GM19099 (cell line): ENCODE data around the gene RFX4.

Source experiments
- POLR2A ChIP-seq: IDR thresholded peaks from 3 replicates; pipeline ENCODE4 v1.6.1; 2011; ENCODE audit warnings: low read depth; ENCODE audit not compliant: insufficient read length; ENCODE audit errors: extremely low read depth

Gene RFX4

DNA sequence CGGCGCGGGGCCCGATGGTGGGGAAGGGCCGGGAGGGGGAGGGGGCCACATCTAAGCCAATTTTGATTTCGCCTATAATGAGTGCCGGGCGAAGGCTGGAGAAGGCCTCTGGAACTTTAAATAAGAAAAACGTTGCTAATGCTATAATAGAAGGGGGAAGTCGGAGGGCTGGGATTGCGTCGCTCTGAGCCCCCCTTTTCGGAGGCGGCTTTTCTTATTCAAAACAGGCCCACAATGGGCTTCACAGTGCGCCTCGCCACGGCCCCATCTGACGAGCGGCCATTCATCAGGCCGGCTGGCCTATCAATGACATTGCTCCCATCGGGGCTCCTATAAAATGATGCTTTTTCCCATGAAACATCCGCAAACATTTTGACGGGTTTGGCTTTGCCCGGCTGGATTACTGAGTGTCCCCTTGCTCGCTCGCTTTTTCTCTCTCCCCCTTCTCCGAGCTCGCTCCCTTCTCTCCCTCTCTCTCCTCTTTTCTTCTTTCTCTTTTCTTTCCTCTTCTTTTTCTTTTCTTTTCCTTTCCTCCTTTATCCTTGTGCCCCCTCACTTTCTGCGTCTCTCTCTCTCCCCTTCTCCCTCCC lies at the start of gene RFX4:
Gene RFX4 (plus strand): TSS at position 364 of the 590 bp plus-strand sequence. CDS start 317 bp downstream, outside the sequence.
- no peak for TF ChIP-seq POLR2A

DNA sequence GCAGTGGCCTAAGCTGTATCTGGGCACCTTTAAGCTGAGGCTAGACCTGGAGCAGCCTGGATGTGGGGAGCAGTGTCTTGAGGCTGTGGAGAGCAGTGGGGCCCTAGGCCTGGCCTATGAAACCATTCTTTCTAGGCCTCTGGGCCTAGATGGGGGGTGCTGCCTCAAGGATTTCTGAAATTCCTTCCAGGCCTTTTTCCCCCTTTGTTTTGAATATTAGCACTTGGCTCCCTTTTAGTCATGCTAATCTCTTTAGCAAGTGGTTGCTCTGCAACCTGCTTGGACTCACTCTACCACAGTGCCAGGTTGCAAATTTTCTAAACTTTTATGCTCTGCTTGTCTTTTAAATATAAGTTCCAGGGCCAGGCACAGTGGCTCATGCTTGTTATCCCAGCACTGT lies 41.6 kb upstream of the RFX4 start:
- TF ChIP-seq POLR2A = no peak

DNA sequence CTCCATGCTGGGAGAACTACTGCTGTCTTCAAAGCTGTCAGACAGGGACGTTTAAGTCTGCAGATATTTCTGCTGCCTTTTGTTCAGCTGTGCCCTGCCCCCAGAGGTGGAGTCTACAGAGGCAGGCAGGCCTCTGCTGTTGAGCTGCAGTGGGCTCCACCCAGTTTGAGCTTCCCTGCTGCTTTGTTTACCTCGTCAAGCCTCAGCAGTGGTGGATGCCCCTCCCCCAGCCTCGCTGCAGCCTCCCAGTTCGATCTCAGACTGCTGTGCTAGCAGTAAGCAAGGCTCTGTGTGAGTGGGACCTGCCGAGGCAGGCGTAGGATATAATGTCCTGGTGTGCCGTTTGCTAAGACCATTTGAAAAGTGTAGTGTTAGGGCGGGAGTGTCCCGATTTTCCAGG lies 31.4 kb upstream of the RFX4 start:
- TF ChIP-seq POLR2A = no peak

GRCh38 chr12:106552228-106552627 lies 30.6 kb upstream of the RFX4 start:
- TF ChIP-seq POLR2A = no peak

DNA sequence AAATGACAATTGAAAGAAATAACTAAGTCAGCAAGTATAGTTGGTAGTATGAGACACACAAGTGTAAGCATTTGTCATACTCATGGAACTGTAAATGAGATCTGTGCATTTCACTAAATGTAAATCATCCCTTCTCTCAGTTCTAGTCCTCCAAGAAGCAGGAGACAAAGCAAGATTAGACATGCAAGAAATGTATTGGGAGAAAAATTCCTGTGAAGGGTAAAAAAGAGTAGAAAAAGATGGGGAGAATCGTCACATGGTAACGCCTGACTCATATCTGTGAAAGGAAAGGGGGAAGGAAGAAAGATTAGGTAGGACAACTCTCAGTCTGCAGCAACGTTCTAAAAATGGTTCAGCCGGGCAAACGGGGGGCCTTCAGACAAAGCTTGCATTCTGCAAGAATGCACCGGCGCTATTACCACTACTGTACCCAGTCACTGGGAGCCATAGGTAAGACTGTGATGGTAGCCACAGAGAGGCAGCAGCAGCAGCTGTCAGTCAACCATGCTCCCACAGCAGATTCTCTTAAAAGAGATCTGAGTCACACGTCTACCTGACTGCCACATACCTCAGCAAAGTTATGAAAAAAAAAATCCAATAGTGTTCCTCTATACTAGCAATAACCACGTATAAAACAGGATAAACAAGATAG lies 18.0 kb upstream of the RFX4 start:
- no peak for TF ChIP-seq POLR2A

- no peak for TF ChIP-seq POLR2A
Measured at GRCh38 chr12:106566771-106567170, 16.0 kb upstream of the RFX4 start.

DNA sequence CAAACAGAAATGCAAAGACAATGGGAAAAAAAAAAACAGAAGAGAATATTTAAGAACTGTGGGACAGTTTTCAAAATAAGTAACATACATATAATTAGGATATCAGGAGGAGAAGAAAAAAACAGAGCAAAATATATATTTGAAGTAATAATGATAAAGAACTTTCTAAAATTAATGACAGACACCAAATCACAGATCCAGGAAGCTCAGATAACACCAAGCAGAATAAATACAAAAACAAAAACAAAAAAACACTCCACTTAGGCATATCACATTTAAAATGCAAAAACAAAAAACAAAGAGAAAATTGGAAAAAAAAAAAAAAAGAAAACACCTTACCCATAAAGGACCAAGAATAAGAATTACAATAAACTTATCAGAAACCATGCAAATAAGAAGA lies 9.6 kb upstream of the RFX4 start:
- TF ChIP-seq POLR2A = no peak

DNA sequence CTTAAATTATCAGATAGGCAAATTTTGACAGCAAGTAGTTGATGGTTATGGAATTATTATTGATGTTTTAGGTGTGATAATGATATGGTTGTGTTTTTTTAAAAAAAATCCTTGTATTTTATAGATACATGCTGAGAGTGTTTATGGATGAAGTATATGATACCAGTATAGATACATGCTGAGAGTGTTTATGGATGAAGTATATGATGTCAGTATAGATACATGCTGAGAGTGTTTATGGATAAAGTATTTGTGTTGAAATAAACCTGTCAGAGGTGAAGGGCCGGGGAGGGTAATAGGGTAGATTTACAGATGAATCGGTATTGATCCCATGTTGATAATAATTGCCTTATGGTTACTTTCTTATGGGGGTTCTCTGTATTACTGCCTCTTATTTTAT lies 6.0 kb upstream of the RFX4 start:
- TF ChIP-seq POLR2A = no peak

- TF ChIP-seq POLR2A = no peak
Measured at GRCh38 chr12:106580671-106581508, 1.9 kb upstream of the RFX4 start.

- no peak for TF ChIP-seq POLR2A
Measured at GRCh38 chr12:106581543-106582248, 1.1 kb upstream of the RFX4 start.

GRCh38 chr12:106582249-106582591 lies 584 bp upstream of the RFX4 start:
- TF ChIP-seq POLR2A = no peak

DNA sequence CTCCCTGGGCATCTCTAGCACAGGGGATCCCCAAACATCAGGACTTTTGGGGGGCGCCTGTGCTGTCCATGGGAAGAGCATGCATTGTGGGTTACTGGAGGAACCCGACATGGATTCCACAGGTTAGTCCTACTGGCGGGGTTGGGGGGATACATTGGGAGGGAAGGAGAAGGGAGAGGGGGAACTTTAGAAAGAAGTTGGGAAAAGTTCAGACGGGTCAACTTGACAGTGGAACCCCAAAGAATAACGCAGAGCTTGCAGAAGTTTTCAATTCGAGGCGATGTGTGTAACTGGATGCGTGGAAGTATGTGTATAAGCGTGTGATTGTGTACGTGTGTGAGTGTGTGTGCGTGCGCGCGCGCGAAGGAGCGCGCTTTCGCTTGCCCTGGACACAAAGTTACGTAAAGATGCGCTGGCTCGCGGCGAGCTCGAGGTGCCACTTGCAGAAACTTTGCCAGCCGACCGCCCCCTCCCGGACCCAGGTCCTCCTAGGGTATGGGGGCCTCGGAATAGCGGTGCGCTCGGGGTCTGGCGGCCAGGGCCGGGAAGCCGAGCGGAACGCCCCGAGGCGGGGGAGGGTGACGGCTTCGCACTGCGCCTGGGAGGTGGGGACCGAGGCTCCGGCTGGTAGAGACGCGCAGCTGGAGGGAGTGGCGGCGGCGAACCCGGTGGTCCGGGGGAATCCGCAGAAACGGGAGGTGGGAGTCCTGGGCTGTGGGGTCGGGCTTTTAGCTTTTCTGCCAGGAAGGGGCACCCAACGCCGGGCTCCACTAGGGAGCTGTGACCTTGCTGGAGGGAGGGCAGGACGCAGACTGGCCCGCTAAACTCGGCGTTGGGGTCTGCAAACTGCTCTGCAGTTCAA lies 669 bp downstream of the RFX4 start:
- TF ChIP-seq POLR2A = no peak

DNA sequence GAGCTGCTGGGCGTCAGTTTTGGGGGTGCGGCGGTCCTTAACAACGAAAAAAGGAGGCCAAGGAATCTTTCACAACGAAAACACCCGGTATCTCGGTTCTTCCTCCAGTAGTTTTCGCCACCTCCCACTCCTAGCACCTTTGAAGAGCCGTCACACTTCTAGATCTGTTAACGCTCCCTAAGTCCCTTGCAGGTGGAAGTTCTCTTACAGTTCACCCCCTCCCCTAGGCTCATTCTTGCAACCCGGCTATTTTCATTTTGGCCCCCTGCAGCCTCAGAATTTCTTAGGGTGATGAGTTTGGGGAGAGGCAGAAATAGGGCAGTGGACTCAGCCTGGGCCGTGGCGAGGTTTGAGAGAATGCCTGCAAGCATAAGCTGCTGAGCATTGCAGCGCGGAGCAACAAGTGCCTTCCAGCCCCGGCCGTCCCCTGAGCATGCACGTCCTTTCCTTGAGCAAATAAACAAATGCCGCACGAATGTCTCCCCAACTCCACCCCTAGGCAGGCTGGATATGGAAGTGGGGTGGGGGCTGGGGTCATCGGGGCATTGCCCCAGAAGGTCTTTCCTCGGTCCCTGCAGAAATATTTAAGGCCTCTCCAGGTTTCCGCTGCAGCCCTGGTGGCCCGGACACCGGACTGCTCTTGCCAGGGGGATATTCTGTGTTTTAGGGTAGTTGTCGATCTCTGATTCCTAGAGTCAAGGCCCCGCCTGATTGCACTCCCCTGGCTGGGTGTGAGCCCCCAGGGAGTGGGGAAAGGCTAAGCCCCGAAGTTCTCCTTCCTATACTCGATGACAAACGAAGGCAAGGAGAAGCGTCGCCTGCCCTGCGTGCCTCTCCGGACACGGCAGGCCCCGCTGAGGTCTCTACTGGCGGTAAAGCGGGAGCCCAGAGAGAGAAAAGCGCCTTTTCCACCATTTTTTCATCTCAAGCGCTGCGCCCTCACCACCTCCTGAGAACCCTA lies 1.6 kb downstream of the RFX4 start:
- no peak for TF ChIP-seq POLR2A
